Subcutaneous adipose tissue (tissue), 4 donors: ENCODE data around the gene SLC35F3. TPM values are rescaled to one million over a fixed set of nuclear protein-coding genes. Genes with fewer than 3 reads are reported as not detected.

ENCODE experiments used
- CTCF ChIP-seq: fragments of 450-650 bp; IDR thresholded peaks from one replicate; pipeline ENCODE4 v1.5.1; 2016; ENCODE audit warnings: low read depth, mild to moderate bottlenecking, control low read depth, antibody characterized with exemption, moderate library complexity
- total RNA-seq, 4 donors: library from RNA; depleted of rRNA; stranded (reverse); fragments of >200 nt; gene quantifications; one replicate each; pipeline ENCODE4 v1.1.0, GENCODE V29; 2016

SLC35F3 gene
- total RNA-seq, 4 donors from 2014 or later = 0.44 TPM; not detected in 3

- TF ChIP-seq CTCF = no peak
These were observed 8.4 kb downstream of the SLC35F3 start for GRCh38 chr1:233912909-233913308.

- TF ChIP-seq CTCF = no peak
These were observed 12.2 kb downstream of the SLC35F3 start for GRCh38 chr1:233916706-233917105.

- no peak for TF ChIP-seq CTCF
These were observed 15.3 kb downstream of the SLC35F3 start for GRCh38 chr1:233919786-233920185.

DNA sequence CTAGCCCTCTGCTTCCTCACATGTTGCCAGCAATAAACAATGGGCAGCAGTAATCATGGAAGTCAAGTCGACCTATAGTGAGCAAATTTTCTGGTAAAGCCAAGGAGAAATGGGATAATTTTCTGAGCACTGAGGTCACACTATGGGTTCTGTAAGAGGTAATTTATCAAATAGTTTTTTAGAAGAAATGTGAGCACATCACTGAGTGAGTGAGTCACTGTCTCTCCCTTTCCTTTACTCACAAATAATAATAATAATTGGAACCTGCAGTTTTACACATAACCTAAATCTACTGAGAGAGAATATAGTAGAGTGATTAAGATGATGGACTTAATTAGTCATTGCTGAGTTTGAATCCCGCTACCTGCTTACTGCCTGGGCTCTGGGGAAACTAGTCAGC is 23.6 kb downstream of the SLC35F3 start:
- no peak for TF ChIP-seq CTCF

DNA sequence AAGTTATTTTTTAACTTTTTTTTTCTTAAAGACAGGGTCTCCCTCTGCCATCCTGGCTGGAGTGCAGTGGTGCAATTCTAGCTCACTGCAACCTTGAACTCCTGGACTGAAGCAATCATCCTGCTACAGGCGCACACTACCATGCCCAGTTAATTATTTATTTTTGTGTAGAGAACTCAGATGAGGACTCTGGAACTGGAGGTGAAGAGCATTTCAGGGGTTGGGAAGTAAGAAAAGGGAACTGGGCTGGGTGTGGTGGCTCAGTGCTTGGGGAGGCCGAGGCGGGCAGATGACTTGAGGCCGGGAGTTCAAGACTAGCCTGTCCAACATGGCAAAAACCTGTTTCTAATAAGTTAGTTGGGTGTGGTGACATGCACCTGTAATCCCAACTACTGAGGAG is 28.9 kb downstream of the SLC35F3 start:
- no peak for TF ChIP-seq CTCF

GRCh38 chr1:233935297-233935868 is 30.9 kb downstream of the SLC35F3 start:
- TF ChIP-seq CTCF = no peak

DNA sequence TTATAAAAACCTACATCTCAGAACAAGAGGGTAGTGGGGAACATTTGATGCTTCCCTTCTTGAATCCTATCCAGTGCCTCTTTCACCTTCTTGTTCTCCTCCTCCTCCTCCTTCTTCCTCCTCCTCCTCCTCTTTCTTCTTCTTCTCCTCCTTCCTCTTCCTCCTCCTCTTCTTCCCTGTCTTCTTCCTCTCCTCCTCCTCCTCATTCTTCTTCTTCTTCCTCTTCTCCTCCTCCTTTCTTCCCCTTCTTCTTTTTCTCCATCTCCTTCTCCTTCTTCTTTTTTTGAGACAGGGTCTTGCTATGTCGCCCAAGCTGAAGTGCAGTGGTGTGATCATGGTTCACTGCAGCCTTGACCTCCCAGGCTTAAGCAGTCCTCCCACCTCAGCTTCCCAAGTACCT is 31.9 kb downstream of the SLC35F3 start:
- no peak for TF ChIP-seq CTCF
